Liver (tissue), 3 donors: Measurements from ENCODE around the gene HSD17B12.

Experiments used
- EGR1 ChIP-seq, 2 donors: IDR thresholded peaks; 2 replicates each; pipeline ENCODE4 v1.6.1; 2016 to 2018; ENCODE audit warnings: antibody characterized with exemption in 2 of 2, low read depth in 2 of 2
- RAD21 ChIP-seq, 2 donors: IDR thresholded peaks; 2 replicates each; pipeline ENCODE4 v1.6.1; 2016; ENCODE audit warnings: antibody characterized with exemption in 2 of 2, mild to moderate bottlenecking in 2 of 2
- TF ChIP-seq, protein P1 (sequence below): fragments of 150-350 bp; IDR thresholded peaks from 2 replicates; pipeline ENCODE4 v1.5.1; 2017; ENCODE audit warnings: improper control_type of control experiment, low read depth, low read length; ENCODE audit not compliant: missing input control
- TF ChIP-seq, protein P2 (sequence below): IDR thresholded peaks from 2 replicates; pipeline ENCODE4 v1.6.1; 2016; ENCODE audit warnings: antibody characterized with exemption
- TF ChIP-seq, protein P3 (sequence below): IDR thresholded peaks from 2 replicates; pipeline ENCODE4 v1.6.1; 2016; ENCODE audit warnings: antibody characterized with exemption
- TF ChIP-seq, protein P4 (sequence below): IDR thresholded peaks from 2 replicates; pipeline ENCODE4 v1.6.1; 2016; ENCODE audit warnings: antibody characterized with exemption
- TF ChIP-seq, protein P5 (sequence below): IDR thresholded peaks from 2 replicates; pipeline ENCODE4 v1.6.1; 2016; ENCODE audit warnings: antibody characterized with exemption, mild to moderate bottlenecking
- donor health status: healthy.
- donor health status: healthy.

DNA sequence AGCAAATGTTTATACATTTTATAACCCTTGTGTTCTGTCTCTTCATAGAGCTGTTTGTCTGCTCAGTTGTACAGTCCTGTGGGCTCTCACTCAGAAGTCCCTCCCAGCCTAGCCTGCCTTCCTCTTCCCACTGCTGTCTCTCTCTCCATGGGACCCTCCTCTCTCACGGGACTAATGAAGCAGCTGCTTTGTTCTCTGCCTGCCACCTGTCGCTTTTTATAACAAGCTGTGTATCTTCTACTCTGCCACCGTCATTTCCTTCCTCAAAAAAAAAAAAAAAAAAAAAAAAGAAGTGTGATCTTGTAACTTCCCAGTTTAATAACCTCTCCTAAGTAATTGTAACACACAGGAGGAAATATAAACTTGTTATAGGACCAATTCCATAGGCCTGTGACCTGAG lies 107.9 kb downstream of the HSD17B12 start:
- TF ChIP-seq, protein P1, sequence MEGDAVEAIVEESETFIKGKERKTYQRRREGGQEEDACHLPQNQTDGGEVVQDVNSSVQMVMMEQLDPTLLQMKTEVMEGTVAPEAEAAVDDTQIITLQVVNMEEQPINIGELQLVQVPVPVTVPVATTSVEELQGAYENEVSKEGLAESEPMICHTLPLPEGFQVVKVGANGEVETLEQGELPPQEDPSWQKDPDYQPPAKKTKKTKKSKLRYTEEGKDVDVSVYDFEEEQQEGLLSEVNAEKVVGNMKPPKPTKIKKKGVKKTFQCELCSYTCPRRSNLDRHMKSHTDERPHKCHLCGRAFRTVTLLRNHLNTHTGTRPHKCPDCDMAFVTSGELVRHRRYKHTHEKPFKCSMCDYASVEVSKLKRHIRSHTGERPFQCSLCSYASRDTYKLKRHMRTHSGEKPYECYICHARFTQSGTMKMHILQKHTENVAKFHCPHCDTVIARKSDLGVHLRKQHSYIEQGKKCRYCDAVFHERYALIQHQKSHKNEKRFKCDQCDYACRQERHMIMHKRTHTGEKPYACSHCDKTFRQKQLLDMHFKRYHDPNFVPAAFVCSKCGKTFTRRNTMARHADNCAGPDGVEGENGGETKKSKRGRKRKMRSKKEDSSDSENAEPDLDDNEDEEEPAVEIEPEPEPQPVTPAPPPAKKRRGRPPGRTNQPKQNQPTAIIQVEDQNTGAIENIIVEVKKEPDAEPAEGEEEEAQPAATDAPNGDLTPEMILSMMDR, result no peak
- TF ChIP-seq, protein P2, sequence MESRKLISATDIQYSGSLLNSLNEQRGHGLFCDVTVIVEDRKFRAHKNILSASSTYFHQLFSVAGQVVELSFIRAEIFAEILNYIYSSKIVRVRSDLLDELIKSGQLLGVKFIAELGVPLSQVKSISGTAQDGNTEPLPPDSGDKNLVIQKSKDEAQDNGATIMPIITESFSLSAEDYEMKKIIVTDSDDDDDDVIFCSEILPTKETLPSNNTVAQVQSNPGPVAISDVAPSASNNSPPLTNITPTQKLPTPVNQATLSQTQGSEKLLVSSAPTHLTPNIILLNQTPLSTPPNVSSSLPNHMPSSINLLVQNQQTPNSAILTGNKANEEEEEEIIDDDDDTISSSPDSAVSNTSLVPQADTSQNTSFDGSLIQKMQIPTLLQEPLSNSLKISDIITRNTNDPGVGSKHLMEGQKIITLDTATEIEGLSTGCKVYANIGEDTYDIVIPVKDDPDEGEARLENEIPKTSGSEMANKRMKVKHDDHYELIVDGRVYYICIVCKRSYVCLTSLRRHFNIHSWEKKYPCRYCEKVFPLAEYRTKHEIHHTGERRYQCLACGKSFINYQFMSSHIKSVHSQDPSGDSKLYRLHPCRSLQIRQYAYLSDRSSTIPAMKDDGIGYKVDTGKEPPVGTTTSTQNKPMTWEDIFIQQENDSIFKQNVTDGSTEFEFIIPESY, result no peak
- TF ChIP-seq, protein P3, sequence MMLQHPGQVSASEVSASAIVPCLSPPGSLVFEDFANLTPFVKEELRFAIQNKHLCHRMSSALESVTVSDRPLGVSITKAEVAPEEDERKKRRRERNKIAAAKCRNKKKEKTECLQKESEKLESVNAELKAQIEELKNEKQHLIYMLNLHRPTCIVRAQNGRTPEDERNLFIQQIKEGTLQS, result no peak
- TF ChIP-seq, protein P4, sequence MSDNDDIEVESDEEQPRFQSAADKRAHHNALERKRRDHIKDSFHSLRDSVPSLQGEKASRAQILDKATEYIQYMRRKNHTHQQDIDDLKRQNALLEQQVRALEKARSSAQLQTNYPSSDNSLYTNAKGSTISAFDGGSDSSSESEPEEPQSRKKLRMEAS, result no peak
- TF ChIP-seq, protein P5, sequence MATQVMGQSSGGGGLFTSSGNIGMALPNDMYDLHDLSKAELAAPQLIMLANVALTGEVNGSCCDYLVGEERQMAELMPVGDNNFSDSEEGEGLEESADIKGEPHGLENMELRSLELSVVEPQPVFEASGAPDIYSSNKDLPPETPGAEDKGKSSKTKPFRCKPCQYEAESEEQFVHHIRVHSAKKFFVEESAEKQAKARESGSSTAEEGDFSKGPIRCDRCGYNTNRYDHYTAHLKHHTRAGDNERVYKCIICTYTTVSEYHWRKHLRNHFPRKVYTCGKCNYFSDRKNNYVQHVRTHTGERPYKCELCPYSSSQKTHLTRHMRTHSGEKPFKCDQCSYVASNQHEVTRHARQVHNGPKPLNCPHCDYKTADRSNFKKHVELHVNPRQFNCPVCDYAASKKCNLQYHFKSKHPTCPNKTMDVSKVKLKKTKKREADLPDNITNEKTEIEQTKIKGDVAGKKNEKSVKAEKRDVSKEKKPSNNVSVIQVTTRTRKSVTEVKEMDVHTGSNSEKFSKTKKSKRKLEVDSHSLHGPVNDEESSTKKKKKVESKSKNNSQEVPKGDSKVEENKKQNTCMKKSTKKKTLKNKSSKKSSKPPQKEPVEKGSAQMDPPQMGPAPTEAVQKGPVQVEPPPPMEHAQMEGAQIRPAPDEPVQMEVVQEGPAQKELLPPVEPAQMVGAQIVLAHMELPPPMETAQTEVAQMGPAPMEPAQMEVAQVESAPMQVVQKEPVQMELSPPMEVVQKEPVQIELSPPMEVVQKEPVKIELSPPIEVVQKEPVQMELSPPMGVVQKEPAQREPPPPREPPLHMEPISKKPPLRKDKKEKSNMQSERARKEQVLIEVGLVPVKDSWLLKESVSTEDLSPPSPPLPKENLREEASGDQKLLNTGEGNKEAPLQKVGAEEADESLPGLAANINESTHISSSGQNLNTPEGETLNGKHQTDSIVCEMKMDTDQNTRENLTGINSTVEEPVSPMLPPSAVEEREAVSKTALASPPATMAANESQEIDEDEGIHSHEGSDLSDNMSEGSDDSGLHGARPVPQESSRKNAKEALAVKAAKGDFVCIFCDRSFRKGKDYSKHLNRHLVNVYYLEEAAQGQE, result no peak
- TF ChIP-seq RAD21 (IDR thresholded peaks at IDR 0.05) (no peak), EGR1 (IDR thresholded peaks at IDR 0.05; ENCODE audit: low read depth in 2 of 2) (no peak)
